ENCODE measurements around the gene PARS2. TPM values are rescaled to one million over a fixed set of nuclear protein-coding genes. Genes with fewer than 3 reads are reported as not detected.
A peak's percentile ranks its signal among the peaks of the same experiment; 100 is the strongest.

PARS2 gene
- total and polyA plus RNA-seq, 2 experiments from 2014 or later = 11.9 to 17.7 TPM

DNA sequence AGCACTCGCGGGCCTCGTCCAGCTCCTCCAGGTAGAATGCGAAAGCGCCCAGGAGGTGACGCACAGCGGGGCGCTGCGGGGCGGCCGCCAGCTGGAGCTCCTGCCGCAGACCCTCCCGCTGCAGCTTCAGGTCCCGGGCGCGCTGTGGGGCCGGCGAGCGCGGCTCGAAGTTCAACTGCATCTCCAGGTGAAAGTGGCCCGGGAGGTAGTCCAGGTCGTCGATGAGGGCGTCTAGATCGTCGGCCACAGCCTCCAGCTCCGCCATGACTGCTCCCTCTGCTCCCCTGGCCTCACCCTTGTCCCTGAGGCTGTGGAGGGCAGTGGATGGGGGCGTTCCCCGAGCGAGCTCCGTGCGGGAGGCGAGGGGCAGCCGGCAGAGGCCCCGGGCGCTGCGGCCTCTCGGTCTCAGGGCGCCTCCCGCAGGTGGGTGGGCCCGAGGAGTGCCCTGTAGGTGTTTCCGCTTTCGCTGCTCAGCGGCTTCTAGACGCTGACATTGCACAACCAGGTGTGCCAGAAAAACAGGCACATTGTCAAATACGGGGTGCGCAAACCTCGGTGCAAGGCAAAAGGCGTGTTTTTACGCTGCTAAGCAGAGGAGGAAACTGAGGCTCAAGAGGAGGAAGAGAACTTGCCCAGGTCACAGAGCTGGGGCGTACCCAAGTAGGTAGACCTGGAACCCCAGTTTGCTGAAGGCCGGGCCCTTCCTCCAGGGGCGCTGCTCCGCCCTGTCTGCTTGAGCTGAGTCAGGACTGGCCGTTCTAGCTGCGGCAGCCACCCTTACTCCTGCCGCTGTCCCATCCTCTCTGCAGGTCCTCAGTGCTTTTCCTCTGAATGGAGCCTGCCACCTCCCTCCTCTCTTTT lies 36.8 kb upstream of the PARS2 start, which contains the start of gene TTC22:
TTC22 (minus strand) TSS at position 425 of the 861 bp plus-strand sequence; CDS start at position 265, 160 bp downstream.
- Histone ChIP-seq H3K4me3 (no peak within 1 kb of the TSS), H3K27me3 (peaks cover 17% of the 10 kb centered on the region), H3K9me3 (ENCODE audit: low read depth) (no peaks in the 10 kb centered on the region), H3K27ac (no peak within 1 kb of the TSS), H3K4me1 (ENCODE audit: low read depth) (no peaks in the 10 kb centered on the region), H3K36me3 (no peaks in the 10 kb centered on the region)
- no peak for DNase-seq (ENCODE audit: low read depth in 1 of 2, low spot score in 1 of 2)
- TF ChIP-seq, protein P1, sequence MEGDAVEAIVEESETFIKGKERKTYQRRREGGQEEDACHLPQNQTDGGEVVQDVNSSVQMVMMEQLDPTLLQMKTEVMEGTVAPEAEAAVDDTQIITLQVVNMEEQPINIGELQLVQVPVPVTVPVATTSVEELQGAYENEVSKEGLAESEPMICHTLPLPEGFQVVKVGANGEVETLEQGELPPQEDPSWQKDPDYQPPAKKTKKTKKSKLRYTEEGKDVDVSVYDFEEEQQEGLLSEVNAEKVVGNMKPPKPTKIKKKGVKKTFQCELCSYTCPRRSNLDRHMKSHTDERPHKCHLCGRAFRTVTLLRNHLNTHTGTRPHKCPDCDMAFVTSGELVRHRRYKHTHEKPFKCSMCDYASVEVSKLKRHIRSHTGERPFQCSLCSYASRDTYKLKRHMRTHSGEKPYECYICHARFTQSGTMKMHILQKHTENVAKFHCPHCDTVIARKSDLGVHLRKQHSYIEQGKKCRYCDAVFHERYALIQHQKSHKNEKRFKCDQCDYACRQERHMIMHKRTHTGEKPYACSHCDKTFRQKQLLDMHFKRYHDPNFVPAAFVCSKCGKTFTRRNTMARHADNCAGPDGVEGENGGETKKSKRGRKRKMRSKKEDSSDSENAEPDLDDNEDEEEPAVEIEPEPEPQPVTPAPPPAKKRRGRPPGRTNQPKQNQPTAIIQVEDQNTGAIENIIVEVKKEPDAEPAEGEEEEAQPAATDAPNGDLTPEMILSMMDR (IDR thresholded peaks at IDR 0.05; ENCODE audit: low read depth, low read length) = peak; percentile 33

DNA sequence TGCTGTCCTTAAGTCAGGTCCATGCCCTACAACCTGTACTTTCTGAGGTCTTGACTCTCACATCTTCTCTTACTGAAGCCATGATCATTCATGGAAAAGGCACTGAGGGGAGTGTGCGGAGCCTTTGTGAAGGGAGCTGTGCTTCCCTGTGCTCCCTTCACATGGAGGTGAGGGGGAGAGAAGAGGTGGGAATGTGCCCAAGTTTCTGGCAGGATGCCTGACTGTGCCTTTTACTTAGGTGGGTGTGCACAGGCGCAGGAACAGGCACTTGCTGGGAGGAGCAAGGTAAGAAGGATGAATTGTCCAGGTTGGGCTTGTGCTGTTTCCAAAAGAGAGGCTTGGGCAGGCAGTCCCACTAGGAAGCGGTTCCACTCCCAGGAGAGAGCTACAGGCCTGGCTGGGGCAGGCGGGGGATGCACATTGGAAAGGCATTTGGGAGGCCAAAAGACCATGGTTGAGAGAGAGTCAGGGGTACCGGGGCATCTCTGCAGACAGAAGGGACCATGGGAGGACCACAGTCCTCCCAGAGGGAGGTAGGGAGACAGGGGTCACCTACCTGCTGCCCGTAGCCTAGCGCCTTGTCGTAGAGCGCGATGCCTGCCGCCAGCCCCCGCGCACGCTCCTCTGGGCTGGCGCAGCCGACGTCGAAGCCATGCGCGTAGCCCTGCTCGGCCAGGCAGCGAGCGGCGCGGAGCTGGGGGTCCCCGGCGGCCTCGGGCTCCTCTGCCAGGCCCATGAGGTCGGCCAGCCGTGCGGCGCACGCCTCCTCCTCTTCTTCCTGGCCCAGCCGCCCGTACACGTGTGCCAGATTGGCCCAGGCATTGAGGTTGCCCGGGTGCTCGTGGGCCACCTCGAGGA lies 35.9 kb upstream of the PARS2 start:
- no peaks in the 10 kb centered on the region for H3K36me3 ChIP-seq
- peaks cover 17% of the 10 kb centered on the region for H3K27me3 ChIP-seq
- TF ChIP-seq, protein P1 (IDR thresholded peaks at IDR 0.05; ENCODE audit: low read depth, low read length) = no peak
- no peaks in the 10 kb centered on the region for H3K9me3 ChIP-seq (ENCODE audit: low read depth)
- H3K4me3 ChIP-seq = no peak overlapping the region
- DNase-seq (ENCODE audit: low read depth in 1 of 2, low spot score in 1 of 2) = no peak
- H3K4me1 ChIP-seq (ENCODE audit: low read depth) = no peaks in the 10 kb centered on the region
- no peak overlapping the region for H3K27ac ChIP-seq

DNA sequence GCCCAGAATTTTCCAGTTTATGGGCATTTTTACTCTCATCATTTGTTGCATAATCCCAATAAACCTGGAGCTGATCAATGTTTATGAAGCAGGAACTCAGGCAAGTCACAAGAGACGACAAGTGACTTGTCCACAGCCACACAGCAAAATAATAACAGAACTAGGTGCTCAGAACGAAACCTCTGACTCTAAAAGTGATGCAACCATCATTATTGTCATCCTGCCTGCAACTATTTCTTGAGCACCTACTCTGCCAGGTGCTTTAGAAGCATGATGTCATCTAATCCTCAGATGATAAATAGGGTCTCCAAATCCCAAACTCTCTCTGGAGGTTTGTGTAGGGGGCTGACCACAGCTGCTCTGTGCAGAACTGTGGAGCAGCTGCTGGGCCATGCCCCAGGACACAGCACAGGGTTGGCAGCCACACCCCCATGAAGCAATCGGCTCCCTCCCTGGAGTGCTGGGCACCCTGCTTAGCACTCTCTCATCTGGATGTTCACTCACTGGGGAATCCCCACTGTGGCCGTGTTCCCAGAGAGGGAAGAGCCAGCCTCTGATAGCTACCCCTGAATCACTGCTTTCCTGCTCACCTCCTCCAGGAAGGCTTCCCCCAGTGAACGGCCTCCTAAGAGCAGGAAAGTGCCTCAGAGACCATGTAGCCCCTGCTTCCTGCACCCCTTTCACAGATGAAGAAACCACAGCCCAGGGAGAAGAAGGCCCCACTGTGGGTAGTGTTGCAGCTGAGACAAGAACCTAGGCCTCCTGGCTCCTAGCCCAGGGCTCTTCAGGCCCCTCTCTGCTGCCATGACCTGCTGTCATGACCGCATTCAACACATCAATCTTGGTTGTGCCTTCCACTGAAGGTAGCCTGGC lies 34.7 kb upstream of the PARS2 start:
- Histone ChIP-seq H3K4me1 (ENCODE audit: low read depth) (no peaks in the 10 kb centered on the region), H3K9me3 (ENCODE audit: low read depth) (no peaks in the 10 kb centered on the region), H3K4me3 (no peak overlapping the region), H3K27ac (no peak overlapping the region), H3K27me3 (peaks cover 17% of the 10 kb centered on the region), H3K36me3 (no peaks in the 10 kb centered on the region)
- DNase-seq (ENCODE audit: low read depth in 1 of 2, low spot score in 1 of 2) = peak in 1 of 2 donors; percentile 36
- TF ChIP-seq, protein P1 (IDR thresholded peaks at IDR 0.05; ENCODE audit: low read depth, low read length) = no peak

DNA sequence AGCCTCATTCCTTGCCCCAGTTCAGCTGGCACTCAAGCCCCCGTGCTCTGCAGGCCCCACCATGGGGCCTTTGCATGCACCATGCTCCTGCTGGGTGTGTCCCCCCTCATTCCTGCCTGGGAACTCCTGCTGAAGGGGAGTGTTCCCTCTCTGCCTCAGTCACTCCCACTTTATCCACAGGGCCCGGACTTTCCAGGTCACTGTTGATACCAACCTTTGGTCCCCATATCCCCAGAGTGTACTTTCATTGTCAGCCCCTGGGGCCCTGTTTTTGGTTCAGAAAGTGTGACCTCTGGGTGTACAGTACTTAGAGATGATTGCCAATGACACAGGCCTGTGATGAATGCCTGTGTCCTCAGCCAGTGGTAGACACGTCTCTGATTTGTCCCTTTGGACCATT lies 33.9 kb upstream of the PARS2 start:
- TF ChIP-seq, protein P1 (IDR thresholded peaks at IDR 0.05; ENCODE audit: low read depth, low read length) = no peak
- Histone ChIP-seq H3K4me3 (no peak overlapping the region), H3K27me3 (peaks cover 17% of the 10 kb centered on the region), H3K27ac (no peak overlapping the region), H3K36me3 (no peaks in the 10 kb centered on the region), H3K4me1 (ENCODE audit: low read depth) (no peaks in the 10 kb centered on the region), H3K9me3 (ENCODE audit: low read depth) (no peaks in the 10 kb centered on the region)
- no peak for DNase-seq (ENCODE audit: low read depth in 1 of 2, low spot score in 1 of 2)

DNA sequence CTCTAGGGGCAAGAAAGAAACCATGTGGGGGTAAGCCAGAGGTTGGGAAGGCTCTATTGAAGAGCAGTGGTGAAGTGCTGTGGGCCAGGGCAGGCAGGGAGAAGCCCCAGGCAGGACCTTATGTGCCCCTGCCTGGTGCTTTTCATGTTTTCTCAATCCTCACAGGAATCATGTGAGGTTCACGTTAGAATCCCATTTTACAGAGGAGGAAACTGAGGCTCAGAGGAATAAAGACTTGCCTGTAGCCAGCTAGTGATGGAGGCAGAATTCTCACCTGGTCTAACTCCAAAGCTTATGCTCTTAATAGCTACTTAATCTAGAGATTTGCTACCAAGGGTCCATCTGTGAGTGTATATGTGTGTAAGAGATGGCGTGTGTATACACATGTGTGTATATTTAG lies 32.6 kb upstream of the PARS2 start:
- H3K4me3 ChIP-seq = no peak overlapping the region
- no peaks in the 10 kb centered on the region for H3K4me1 ChIP-seq (ENCODE audit: low read depth)
- no peak overlapping the region for H3K27ac ChIP-seq
- DNase-seq (ENCODE audit: low read depth in 1 of 2, low spot score in 1 of 2) = no peak
- H3K36me3 ChIP-seq = no peaks in the 10 kb centered on the region
- no peaks in the 10 kb centered on the region for H3K9me3 ChIP-seq (ENCODE audit: low read depth)
- TF ChIP-seq, protein P1 (IDR thresholded peaks at IDR 0.05; ENCODE audit: low read depth, low read length) = no peak
- peaks cover 16% of the 10 kb centered on the region for H3K27me3 ChIP-seq

Data from cardiac muscle cell (in vitro differentiated cells and primary cell).